ENCODE measurements around the gene KTN1. TPM values are rescaled to one million over a fixed set of nuclear protein-coding genes. Genes with fewer than 3 reads are reported as not detected.

Gene KTN1
- total and polyA plus RNA-seq, 2 experiments from 2014 or later, result 124 to 607 TPM

DNA sequence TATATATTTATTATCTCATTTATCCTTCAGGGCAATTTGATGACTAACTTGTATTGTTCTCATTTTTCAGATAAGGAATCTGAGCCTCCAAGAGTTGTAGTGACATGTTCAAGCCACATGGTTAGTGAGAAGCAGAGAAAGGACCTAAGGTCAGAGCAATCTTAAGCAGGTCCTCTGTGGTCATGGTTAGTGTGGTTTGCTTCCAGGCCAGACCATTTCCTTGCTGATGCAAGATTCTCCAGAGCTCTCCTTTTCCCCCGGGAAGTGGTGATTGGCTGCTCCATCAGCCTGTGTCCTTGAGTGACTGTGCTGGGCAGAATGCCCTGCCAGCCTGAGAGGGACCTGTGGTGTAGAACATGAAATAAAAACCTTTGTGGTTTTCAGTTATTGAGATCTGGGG, 141.3 kb downstream of the KTN1 start:
- H4K20me1 ChIP-seq (replicated peaks; ENCODE audit: insufficient read depth), result no peaks in the 10 kb centered on the region
- H3K4me1 Mint-ChIP-seq, result peaks cover 5% of the 10 kb centered on the region
- H3K36me3 Mint-ChIP-seq (ENCODE audit: low read depth), result no peaks in the 10 kb centered on the region
- no peaks in the 10 kb centered on the region for H3K27me3 ChIP-seq (ENCODE audit: insufficient read depth)
- H3F3A ChIP-seq (replicated peaks; ENCODE audit: low read depth), result no peaks in the 10 kb centered on the region
- no peak overlapping the region for H3K27ac ChIP-seq (ENCODE audit: low read depth)
- no peak overlapping the region for H2AFZ ChIP-seq
- no peaks in the 10 kb centered on the region; the same call in 1 of the 2 replicates for H3K9me2 ChIP-seq (ENCODE audit: insufficient read depth)
- H3K4me3 Mint-ChIP-seq, result no peak overlapping the region
- DNase-seq (ENCODE audit: low spot score) (no peak), ATAC-seq (no peak)
- no peaks in the 10 kb centered on the region for H3K4me1 ChIP-seq (ENCODE audit: insufficient read depth)
- H3K9me3 Mint-ChIP-seq, result no peaks in the 10 kb centered on the region; the same call in 2 of the 3 replicates
- no peak overlapping the region for H3K27ac Mint-ChIP-seq
- H3K27me3 Mint-ChIP-seq (ENCODE audit: insufficient read depth, low read depth, poor library complexity), result no peaks in the 10 kb centered on the region
- H3K79me2 ChIP-seq (replicated peaks; ENCODE audit: insufficient read depth), result no peaks in the 10 kb centered on the region
- H3K4me3 ChIP-seq, result no peak overlapping the region
- no peak for TF ChIP-seq POLR2AphosphoS5 (IDR thresholded peaks at IDR 0.05; ENCODE audit: low read depth)
- TF ChIP-seq, protein P1, sequence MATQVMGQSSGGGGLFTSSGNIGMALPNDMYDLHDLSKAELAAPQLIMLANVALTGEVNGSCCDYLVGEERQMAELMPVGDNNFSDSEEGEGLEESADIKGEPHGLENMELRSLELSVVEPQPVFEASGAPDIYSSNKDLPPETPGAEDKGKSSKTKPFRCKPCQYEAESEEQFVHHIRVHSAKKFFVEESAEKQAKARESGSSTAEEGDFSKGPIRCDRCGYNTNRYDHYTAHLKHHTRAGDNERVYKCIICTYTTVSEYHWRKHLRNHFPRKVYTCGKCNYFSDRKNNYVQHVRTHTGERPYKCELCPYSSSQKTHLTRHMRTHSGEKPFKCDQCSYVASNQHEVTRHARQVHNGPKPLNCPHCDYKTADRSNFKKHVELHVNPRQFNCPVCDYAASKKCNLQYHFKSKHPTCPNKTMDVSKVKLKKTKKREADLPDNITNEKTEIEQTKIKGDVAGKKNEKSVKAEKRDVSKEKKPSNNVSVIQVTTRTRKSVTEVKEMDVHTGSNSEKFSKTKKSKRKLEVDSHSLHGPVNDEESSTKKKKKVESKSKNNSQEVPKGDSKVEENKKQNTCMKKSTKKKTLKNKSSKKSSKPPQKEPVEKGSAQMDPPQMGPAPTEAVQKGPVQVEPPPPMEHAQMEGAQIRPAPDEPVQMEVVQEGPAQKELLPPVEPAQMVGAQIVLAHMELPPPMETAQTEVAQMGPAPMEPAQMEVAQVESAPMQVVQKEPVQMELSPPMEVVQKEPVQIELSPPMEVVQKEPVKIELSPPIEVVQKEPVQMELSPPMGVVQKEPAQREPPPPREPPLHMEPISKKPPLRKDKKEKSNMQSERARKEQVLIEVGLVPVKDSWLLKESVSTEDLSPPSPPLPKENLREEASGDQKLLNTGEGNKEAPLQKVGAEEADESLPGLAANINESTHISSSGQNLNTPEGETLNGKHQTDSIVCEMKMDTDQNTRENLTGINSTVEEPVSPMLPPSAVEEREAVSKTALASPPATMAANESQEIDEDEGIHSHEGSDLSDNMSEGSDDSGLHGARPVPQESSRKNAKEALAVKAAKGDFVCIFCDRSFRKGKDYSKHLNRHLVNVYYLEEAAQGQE (IDR thresholded peaks at IDR 0.05; ENCODE audit: unreplicated experiment), result no peak
- H3K4me2 ChIP-seq, result no peak overlapping the region
- no peaks in the 10 kb centered on the region for H3K36me3 ChIP-seq (ENCODE audit: insufficient read depth)

DNA sequence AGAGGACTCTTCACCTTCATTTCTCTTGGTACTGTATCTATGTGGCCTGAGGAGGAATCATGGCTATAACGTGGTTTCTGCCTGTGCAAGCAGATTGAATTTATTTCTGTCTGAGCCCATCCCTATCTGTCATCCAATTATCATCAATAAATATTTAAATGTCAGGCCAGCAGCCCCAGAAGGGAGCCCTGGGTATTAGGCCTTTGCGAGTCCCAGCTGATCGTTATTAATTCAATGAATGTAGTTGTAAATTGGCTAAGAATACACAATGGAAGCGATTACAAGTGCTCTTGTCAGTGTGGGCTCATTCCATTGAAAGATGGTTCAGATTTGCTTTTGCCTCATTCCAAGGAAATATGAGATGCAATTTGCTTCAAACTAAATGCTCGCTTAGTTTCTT, 142.0 kb downstream of the KTN1 start:
- Mint-ChIP-seq H3K9me3 (no peaks in the 10 kb centered on the region; the same call in 2 of the 3 replicates), H3K27ac (no peak overlapping the region), H3K4me1 (peaks cover 5% of the 10 kb centered on the region), H3K4me3 (no peak overlapping the region), H3K27me3 (ENCODE audit: insufficient read depth, low read depth, poor library complexity) (no peaks in the 10 kb centered on the region), H3K36me3 (ENCODE audit: low read depth) (no peaks in the 10 kb centered on the region)
- H2AFZ ChIP-seq, result no peak overlapping the region
- no peaks in the 10 kb centered on the region for H3K27me3 ChIP-seq (ENCODE audit: insufficient read depth)
- TF ChIP-seq, protein P2, sequence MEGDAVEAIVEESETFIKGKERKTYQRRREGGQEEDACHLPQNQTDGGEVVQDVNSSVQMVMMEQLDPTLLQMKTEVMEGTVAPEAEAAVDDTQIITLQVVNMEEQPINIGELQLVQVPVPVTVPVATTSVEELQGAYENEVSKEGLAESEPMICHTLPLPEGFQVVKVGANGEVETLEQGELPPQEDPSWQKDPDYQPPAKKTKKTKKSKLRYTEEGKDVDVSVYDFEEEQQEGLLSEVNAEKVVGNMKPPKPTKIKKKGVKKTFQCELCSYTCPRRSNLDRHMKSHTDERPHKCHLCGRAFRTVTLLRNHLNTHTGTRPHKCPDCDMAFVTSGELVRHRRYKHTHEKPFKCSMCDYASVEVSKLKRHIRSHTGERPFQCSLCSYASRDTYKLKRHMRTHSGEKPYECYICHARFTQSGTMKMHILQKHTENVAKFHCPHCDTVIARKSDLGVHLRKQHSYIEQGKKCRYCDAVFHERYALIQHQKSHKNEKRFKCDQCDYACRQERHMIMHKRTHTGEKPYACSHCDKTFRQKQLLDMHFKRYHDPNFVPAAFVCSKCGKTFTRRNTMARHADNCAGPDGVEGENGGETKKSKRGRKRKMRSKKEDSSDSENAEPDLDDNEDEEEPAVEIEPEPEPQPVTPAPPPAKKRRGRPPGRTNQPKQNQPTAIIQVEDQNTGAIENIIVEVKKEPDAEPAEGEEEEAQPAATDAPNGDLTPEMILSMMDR (conservative IDR thresholded peaks at IDR 0.05; ENCODE audit: low read depth in 2 of 2), result no peak
- TF ChIP-seq, protein P3, sequence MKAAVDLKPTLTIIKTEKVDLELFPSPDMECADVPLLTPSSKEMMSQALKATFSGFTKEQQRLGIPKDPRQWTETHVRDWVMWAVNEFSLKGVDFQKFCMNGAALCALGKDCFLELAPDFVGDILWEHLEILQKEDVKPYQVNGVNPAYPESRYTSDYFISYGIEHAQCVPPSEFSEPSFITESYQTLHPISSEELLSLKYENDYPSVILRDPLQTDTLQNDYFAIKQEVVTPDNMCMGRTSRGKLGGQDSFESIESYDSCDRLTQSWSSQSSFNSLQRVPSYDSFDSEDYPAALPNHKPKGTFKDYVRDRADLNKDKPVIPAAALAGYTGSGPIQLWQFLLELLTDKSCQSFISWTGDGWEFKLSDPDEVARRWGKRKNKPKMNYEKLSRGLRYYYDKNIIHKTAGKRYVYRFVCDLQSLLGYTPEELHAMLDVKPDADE (IDR thresholded peaks at IDR 0.05), result no peak
- no peak for TF ChIP-seq STAT1 (IDR thresholded peaks at IDR 0.05; ENCODE audit: unreplicated experiment)
- no peaks in the 10 kb centered on the region for H4K20me1 ChIP-seq (replicated peaks; ENCODE audit: insufficient read depth)
- no peaks in the 10 kb centered on the region; the same call in 1 of the 2 replicates for H3K9me2 ChIP-seq (ENCODE audit: insufficient read depth)
- H3K79me2 ChIP-seq (replicated peaks; ENCODE audit: insufficient read depth), result no peaks in the 10 kb centered on the region
- no peaks in the 10 kb centered on the region for H3F3A ChIP-seq (replicated peaks; ENCODE audit: low read depth)
- no peak overlapping the region for H3K4me3 ChIP-seq
- H3K27ac ChIP-seq (ENCODE audit: low read depth), result no peak overlapping the region
- DNase-seq (ENCODE audit: low spot score), result no peak
- ATAC-seq, result no peak
- H3K4me1 ChIP-seq (ENCODE audit: insufficient read depth), result no peaks in the 10 kb centered on the region
- H3K4me2 ChIP-seq, result no peak overlapping the region
- no peaks in the 10 kb centered on the region for H3K36me3 ChIP-seq (ENCODE audit: insufficient read depth)
